ENCODE data around the gene C5AR2. TPM values are rescaled to one million over a fixed set of nuclear protein-coding genes. Genes with fewer than 3 reads are reported as not detected.

Gene C5AR2
- total RNA-seq, 1 experiment from 2014 or later: 0.22 TPM

DNA sequence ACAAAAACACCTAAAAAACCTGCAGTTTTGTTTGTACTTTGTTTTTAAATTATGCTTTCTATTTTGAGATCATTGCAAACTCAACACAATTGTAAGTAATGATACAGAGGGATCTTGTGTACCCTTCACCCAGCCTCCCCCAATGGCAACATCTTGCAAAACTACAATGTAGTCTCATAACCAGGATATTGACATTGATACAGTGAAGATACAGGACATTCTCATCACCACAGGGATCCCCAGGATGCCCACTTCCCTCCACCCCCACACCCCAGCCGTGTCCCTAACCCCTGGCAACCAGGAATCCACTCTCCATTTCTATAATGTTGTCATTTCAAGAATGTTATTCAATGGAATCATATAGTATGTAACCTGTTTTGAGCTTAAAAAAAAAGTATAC, 10.3 kb upstream of the C5AR2 start (continued):
- TF ChIP-seq, protein P1, sequence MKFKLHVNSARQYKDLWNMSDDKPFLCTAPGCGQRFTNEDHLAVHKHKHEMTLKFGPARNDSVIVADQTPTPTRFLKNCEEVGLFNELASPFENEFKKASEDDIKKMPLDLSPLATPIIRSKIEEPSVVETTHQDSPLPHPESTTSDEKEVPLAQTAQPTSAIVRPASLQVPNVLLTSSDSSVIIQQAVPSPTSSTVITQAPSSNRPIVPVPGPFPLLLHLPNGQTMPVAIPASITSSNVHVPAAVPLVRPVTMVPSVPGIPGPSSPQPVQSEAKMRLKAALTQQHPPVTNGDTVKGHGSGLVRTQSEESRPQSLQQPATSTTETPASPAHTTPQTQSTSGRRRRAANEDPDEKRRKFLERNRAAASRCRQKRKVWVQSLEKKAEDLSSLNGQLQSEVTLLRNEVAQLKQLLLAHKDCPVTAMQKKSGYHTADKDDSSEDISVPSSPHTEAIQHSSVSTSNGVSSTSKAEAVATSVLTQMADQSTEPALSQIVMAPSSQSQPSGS (CRISPR knock-in tag; IDR thresholded peaks at IDR 0.05; ENCODE audit: borderline replicate concordance, low read depth): no peak
- no peak for TF ChIP-seq GTF2I (CRISPR knock-in tag; conservative IDR thresholded peaks at IDR 0.05)
- no peak for TF ChIP-seq CREM (CRISPR knock-in tag; IDR thresholded peaks at IDR 0.05)
- TF ChIP-seq ETV6 (CRISPR knock-in tag; IDR thresholded peaks at IDR 0.05): no peak
- TF ChIP-seq ZNF423 (CRISPR knock-in tag; IDR thresholded peaks at IDR 0.05): no peak
- TF ChIP-seq SP1 (CRISPR knock-in tag; conservative IDR thresholded peaks at IDR 0.05): no peak
- TF ChIP-seq, protein P2, sequence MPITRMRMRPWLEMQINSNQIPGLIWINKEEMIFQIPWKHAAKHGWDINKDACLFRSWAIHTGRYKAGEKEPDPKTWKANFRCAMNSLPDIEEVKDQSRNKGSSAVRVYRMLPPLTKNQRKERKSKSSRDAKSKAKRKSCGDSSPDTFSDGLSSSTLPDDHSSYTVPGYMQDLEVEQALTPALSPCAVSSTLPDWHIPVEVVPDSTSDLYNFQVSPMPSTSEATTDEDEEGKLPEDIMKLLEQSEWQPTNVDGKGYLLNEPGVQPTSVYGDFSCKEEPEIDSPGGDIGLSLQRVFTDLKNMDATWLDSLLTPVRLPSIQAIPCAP (CRISPR knock-in tag; IDR thresholded peaks at IDR 0.05): no peak
- TF ChIP-seq ZNF219 (CRISPR knock-in tag; IDR thresholded peaks at IDR 0.05; ENCODE audit: borderline replicate concordance): no peak
- TF ChIP-seq, protein P3, sequence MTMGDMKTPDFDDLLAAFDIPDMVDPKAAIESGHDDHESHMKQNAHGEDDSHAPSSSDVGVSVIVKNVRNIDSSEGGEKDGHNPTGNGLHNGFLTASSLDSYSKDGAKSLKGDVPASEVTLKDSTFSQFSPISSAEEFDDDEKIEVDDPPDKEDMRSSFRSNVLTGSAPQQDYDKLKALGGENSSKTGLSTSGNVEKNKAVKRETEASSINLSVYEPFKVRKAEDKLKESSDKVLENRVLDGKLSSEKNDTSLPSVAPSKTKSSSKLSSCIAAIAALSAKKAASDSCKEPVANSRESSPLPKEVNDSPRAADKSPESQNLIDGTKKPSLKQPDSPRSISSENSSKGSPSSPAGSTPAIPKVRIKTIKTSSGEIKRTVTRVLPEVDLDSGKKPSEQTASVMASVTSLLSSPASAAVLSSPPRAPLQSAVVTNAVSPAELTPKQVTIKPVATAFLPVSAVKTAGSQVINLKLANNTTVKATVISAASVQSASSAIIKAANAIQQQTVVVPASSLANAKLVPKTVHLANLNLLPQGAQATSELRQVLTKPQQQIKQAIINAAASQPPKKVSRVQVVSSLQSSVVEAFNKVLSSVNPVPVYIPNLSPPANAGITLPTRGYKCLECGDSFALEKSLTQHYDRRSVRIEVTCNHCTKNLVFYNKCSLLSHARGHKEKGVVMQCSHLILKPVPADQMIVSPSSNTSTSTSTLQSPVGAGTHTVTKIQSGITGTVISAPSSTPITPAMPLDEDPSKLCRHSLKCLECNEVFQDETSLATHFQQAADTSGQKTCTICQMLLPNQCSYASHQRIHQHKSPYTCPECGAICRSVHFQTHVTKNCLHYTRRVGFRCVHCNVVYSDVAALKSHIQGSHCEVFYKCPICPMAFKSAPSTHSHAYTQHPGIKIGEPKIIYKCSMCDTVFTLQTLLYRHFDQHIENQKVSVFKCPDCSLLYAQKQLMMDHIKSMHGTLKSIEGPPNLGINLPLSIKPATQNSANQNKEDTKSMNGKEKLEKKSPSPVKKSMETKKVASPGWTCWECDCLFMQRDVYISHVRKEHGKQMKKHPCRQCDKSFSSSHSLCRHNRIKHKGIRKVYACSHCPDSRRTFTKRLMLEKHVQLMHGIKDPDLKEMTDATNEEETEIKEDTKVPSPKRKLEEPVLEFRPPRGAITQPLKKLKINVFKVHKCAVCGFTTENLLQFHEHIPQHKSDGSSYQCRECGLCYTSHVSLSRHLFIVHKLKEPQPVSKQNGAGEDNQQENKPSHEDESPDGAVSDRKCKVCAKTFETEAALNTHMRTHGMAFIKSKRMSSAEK (CRISPR knock-in tag; IDR thresholded peaks at IDR 0.05; ENCODE audit: borderline replicate concordance): no peak
- no peak for TF ChIP-seq ZBTB21 (CRISPR knock-in tag; IDR thresholded peaks at IDR 0.05; ENCODE audit: borderline replicate concordance)
- no peak for TF ChIP-seq PRRX2 (CRISPR knock-in tag; IDR thresholded peaks at IDR 0.05)
- TF ChIP-seq JAZF1 (CRISPR knock-in tag; IDR thresholded peaks at IDR 0.05): no peak
- TF ChIP-seq, protein P4, sequence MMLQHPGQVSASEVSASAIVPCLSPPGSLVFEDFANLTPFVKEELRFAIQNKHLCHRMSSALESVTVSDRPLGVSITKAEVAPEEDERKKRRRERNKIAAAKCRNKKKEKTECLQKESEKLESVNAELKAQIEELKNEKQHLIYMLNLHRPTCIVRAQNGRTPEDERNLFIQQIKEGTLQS (CRISPR knock-in tag; conservative IDR thresholded peaks at IDR 0.05): no peak

DNA sequence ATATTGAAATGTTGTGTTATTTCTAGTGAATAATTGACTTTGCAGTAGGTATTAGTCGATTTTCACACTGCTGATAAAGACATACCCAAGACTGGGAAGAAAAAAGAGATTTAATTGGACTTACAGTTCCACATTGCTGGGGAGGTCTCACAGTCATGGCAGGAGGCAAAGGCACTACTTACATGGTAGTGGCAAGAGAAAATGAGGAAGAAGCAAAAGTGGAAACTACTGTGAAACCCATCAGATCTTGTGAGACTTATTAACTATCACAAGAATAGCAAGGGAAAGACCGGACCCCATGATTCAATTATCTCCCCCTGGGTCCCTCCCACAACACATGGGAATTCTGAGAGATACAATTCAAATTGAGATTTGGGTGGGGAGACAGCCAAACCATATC, 9.9 kb upstream of the C5AR2 start:
- ChIA-PET CTCF (interaction anchor here (1.0 kb wide), 1 partner anchor 27 kb away, joined by 3 read pairs; the partner anchor contains the start of gene DHX34), POLR2A (interaction anchor here (0.7 kb wide), 1 partner anchor 162 kb away, joined by 3 read pairs; no protein-coding TSS in a partner anchor)
- TF ChIP-seq, protein P5, sequence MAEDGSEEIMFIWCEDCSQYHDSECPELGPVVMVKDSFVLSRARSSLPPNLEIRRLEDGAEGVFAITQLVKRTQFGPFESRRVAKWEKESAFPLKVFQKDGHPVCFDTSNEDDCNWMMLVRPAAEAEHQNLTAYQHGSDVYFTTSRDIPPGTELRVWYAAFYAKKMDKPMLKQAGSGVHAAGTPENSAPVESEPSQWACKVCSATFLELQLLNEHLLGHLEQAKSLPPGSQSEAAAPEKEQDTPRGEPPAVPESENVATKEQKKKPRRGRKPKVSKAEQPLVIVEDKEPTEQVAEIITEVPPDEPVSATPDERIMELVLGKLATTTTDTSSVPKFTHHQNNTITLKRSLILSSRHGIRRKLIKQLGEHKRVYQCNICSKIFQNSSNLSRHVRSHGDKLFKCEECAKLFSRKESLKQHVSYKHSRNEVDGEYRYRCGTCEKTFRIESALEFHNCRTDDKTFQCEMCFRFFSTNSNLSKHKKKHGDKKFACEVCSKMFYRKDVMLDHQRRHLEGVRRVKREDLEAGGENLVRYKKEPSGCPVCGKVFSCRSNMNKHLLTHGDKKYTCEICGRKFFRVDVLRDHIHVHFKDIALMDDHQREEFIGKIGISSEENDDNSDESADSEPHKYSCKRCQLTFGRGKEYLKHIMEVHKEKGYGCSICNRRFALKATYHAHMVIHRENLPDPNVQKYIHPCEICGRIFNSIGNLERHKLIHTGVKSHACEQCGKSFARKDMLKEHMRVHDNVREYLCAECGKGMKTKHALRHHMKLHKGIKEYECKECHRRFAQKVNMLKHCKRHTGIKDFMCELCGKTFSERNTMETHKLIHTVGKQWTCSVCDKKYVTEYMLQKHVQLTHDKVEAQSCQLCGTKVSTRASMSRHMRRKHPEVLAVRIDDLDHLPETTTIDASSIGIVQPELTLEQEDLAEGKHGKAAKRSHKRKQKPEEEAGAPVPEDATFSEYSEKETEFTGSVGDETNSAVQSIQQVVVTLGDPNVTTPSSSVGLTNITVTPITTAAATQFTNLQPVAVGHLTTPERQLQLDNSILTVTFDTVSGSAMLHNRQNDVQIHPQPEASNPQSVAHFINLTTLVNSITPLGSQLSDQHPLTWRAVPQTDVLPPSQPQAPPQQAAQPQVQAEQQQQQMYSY (CRISPR knock-in tag; IDR thresholded peaks at IDR 0.05): no peak
- TF ChIP-seq ZBTB21 (CRISPR knock-in tag; IDR thresholded peaks at IDR 0.05; ENCODE audit: borderline replicate concordance): no peak
- TF ChIP-seq, protein P6, sequence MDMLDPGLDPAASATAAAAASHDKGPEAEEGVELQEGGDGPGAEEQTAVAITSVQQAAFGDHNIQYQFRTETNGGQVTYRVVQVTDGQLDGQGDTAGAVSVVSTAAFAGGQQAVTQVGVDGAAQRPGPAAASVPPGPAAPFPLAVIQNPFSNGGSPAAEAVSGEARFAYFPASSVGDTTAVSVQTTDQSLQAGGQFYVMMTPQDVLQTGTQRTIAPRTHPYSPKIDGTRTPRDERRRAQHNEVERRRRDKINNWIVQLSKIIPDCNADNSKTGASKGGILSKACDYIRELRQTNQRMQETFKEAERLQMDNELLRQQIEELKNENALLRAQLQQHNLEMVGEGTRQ (CRISPR knock-in tag; IDR thresholded peaks at IDR 0.05): no peak
- TF ChIP-seq, protein P7, sequence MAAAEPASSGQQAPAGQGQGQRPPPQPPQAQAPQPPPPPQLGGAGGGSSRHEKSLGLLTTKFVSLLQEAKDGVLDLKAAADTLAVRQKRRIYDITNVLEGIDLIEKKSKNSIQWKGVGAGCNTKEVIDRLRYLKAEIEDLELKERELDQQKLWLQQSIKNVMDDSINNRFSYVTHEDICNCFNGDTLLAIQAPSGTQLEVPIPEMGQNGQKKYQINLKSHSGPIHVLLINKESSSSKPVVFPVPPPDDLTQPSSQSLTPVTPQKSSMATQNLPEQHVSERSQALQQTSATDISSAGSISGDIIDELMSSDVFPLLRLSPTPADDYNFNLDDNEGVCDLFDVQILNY (CRISPR knock-in tag; IDR thresholded peaks at IDR 0.05): no peak
- no peak for TF ChIP-seq OVOL2 (CRISPR knock-in tag; IDR thresholded peaks at IDR 0.05; ENCODE audit: borderline replicate concordance)
- TF ChIP-seq, protein P1 (CRISPR knock-in tag; IDR thresholded peaks at IDR 0.05; ENCODE audit: borderline replicate concordance, low read depth): no peak
- H3K4me1 Mint-ChIP-seq: no peaks in the 10 kb centered on the region
- H3K36me3 Mint-ChIP-seq: no peaks in the 10 kb centered on the region
- no peaks in the 10 kb centered on the region for H3K27me3 Mint-ChIP-seq (ENCODE audit: low read depth)
- no peak overlapping the region for H3K4me3 Mint-ChIP-seq
- no peak for ATAC-seq
- no peak for DNase-seq (ENCODE audit: low spot score)
- H3K27ac Mint-ChIP-seq: no peak overlapping the region
- peaks cover 6% of the 10 kb centered on the region for H3K9me3 Mint-ChIP-seq

Data from WTC11 (cell line).